HG03521 (cell line): ENCODE results near the gene STARD8.
"Not testable (repeated sequence)": the region's sequence is repeated elsewhere in the genome, so short reads cannot be mapped to it uniquely, and the experiment has no call there.

Experiments used
- ATAC-seq: cut with Tn5 transposase; IDR thresholded peaks from one replicate; pipeline ENCODE4 v1.9.1; 2021; ENCODE audit warnings: mild to moderate bottlenecking, moderate library complexity; ENCODE audit not compliant: unreplicated experiment

STARD8 gene

GRCh38 chrX:68647156-68647957 lies at the start of gene STARD8:
TSS of gene STARD8 (plus strand) at chrX:68647666. CDS start at chrX:68647883, 217 bp downstream.
- ATAC-seq = no peak

DNA sequence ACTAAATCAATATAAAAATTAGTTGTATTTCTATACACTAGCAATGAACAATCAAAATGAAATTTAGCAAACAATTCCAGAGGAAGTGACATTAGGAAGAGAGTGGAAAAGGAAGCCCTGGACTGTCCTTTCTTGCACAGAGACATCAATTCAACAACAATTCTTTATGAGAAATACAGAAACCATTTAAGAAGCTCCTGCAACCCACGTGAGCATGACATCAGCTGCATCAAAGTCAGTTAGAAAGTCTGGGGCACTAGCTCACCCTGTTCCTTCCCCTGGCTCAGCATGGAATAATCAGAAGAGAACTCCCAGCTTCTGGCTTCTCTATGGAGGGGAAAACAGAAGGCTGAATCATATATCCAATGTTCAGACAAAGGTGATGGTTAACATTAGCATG lies 48.6 kb upstream of the STARD8 start:
- ATAC-seq = no peak

- ATAC-seq = no peak
Observed at GRCh38 chrX:68599256-68600152, 48.0 kb upstream of the STARD8 start.

- not testable (repeated sequence) for ATAC-seq
Observed at GRCh38 chrX:68604216-68604615, 43.2 kb upstream of the STARD8 start.

- not testable (repeated sequence) for ATAC-seq
Observed at GRCh38 chrX:68614733-68615132, 32.7 kb upstream of the STARD8 start.

DNA sequence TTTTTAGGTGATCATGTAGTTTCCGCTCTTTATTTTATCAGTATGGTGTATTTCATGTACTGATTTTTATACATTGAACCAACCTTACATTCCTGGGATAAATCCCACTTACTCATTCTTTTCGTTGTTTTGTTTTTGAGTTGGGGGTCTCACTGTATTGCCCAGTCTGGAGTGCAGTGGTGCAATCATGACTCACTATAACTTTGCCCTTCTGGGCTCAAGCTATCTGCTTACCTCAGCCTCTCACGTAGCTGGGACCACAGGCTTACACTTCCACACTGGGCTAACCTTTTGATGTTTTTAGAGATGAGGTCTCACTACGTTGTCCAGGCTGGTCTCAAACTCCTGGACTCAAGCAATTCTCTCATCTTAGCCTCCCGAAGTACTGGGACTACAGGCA lies 19.5 kb upstream of the STARD8 start:
- no peak for ATAC-seq

DNA sequence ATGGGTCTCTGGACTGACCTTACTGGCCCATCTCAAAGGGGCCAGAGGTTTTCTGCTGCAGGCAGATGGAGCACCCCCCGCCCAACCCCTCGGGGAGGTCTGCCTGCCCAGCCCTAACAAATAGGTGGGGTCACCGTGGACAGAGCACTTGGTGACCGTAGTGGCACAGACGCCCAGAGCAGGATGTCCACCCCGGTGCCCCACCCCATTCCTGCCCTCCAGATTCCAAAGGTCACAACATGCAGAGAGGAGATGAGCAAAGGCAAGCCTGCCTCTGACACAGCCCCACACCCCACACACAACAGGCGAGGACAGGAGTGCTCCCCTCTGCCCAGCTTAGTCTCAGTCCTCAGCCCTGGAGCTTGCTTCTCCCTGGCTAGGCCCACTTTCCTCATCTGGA lies 17.5 kb upstream of the STARD8 start:
- not testable (repeated sequence) for ATAC-seq

DNA sequence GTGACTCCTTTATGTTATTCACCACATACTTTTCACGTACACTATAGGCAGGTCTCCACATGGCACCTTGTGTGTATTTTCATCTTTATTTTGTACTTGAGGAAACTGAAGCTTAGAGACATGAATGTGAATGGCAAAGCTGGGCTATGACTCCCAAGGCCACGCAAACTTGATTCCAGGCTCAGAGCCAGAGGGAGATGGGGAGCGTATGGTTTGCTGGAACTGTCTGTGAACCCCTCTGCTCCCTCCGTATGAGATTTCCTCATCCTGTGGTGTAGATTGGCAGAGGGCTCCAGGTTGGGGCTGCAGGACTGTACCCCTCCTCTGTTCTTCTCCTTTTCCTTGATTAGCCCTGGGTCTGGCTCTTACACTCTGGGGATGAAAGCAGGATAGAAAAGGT lies 16.1 kb upstream of the STARD8 start:
- no peak for ATAC-seq

GRCh38 chrX:68632491-68632890 lies 15.0 kb upstream of the STARD8 start:
- ATAC-seq = no peak

GRCh38 chrX:68633981-68634380 lies 13.5 kb upstream of the STARD8 start:
- no peak for ATAC-seq

- ATAC-seq = no peak
Observed at GRCh38 chrX:68634649-68635227, 12.7 kb upstream of the STARD8 start.

DNA sequence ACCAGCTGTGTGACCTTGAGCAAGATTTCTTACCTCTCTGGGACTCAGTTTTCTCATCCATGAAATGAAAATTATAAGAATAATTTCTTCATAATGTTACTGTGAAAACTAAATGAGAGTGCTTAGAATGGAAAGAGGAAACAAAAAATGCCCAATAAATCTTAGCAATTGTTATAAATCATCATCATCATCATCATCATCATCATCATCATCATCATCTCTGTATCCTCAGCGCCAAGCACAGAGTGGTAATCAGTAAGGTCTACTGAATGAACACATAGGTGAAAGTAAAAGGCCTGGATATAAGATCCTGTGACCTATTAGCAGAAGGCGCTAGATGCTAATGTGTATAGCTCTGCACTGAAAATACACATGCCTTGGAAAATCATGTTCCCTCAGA lies 6.8 kb upstream of the STARD8 start:
- no peak for ATAC-seq

- no peak for ATAC-seq
Observed at GRCh38 chrX:68644861-68645260, 2.6 kb upstream of the STARD8 start.

GRCh38 chrX:68646421-68646820 lies 1.0 kb upstream of the STARD8 start:
- ATAC-seq = no peak

DNA sequence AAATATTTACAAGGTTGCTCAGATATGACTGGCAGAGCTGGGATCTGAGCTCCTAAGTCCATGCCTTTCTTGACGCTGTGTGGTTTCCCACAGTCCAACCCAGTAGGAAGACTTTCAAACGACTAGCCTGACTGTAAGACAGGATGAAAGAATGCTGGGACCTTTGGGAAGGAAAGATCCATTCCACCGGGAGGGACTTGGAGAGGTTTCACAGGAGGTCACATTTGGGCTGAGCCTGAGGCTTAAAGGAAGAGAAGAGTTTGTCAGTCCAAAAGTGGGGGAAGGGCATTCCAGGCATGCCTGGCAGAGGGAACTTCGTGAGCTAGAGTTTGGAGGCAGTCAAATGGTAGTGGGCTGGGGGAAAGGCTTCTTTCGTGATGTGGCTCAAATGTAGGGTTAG lies 1.5 kb downstream of the STARD8 start:
- ATAC-seq = no peak

DNA sequence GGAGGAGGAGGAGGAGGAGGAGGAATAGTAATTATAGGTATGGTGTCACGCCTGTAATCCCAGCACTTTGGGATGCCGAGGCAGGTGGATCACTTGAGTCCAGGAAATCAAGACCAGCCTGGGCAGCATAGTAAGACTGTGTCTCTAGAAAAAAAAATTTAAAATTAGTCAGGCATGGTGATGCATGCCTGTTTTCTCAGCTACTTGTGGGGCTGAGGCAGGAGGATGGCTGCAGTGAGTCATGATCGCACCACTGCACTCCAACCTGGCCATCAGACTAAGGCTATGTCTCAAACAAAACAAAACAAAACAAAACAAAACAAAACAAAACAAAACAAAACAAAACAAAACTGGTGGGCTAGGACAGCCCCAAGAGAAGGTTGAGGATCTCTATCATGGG lies 3.0 kb downstream of the STARD8 start:
- ATAC-seq = no peak

GRCh38 chrX:68651110-68651509 lies 3.6 kb downstream of the STARD8 start:
- no peak for ATAC-seq

- no peak for ATAC-seq
Observed at GRCh38 chrX:68652326-68653170, 5.1 kb downstream of the STARD8 start.

DNA sequence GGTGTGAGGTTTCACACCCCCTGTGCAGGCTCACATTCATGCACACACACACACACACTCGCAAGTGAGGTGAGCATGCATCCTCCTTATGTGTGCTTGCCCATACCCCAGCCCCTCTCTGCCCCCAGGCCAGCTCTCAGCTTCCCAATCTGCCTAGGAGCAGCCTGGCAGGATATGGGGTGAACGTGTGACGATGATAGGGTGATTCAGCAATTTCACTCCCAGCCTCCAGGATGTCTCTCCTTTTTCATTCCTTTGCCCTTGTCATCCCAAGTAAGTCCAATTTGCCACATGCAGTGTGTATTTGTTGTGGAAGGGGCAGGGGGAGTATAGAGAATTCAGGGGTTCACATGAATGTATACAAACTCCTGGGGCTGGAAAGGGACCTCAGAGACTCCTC lies 7.2 kb downstream of the STARD8 start:
- no peak for ATAC-seq

- ATAC-seq = not testable (repeated sequence)
Observed at GRCh38 chrX:68656473-68656872, 9.0 kb downstream of the STARD8 start.

DNA sequence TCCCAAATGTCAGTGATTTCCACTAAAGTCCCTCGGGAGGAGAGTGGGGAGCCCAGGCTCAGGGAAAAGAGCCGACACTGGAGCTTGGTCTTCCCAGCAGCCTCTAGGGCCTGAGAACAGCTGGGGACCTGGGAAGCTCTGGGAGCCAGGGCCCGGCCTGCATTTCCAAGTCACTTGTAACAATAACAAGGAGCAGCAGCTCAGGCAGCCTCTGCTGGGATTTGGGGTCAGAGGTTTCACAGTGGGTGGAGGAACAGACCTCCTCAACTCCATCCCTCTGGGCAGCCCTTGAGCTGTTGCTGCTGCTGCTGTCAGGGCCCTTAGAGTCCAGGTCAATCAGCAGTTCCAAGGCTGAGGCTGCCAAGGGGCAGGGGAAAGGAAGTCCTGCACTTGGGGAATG lies 11.1 kb downstream of the STARD8 start:
- ATAC-seq = no peak
